ENCODE measurements around the gene EHMT1.

EHMT1 gene

GRCh38 chr9:137759649-137760321 is 141.0 kb downstream of the EHMT1 start:
- no peak overlapping the region for H3K27ac ChIP-seq (ENCODE audit: insufficient read depth in 1 of 2, low read depth in 1 of 2, low read length in 2 of 2, poor library complexity in 1 of 2, severe bottlenecking in 2 of 2)
- H3K4me3 ChIP-seq (ENCODE audit: control insufficient read depth in 1 of 7, extremely low read depth in 1 of 7, insufficient read depth in 4 of 7, low read depth in 2 of 7, low read length in 6 of 7), result no peak overlapping the region
- H3K27me3 ChIP-seq (replicated peaks in 2 of 5; ENCODE audit: control insufficient read depth in 4 of 5, insufficient read depth in 5 of 5, low read length in 4 of 5), result no peaks in the 10 kb centered on the region
- H3K4me1 ChIP-seq (ENCODE audit: control extremely low read depth in 1 of 4, control insufficient read depth in 4 of 4, insufficient read depth in 4 of 4, low read length in 3 of 4), result no peaks in the 10 kb centered on the region
- peaks cover 0 to 10% (median 7%) of the 10 kb centered on the region in 5 experiments for H3K9me3 ChIP-seq (ENCODE audit: control extremely low read depth in 1 of 5, control insufficient read depth in 4 of 5, insufficient read depth in 2 of 5, low read depth in 1 of 5, low read length in 4 of 5)
- ChIA-PET POLR2A (no interaction called here), CTCF (interaction anchor here (1.1 to 1.8 kb wide), 3 partner anchors 10 to 87 kb away, joined by 3 to 4 read pairs (median 3); no protein-coding TSS in a partner anchor)
- no peak for DNase-seq
- peaks cover 22 to 89% (median 71%) of the 10 kb centered on the region in 4 experiments for H3K36me3 ChIP-seq (ENCODE audit: control insufficient read depth in 4 of 4, insufficient read depth in 4 of 4, low read length in 3 of 4)
- 98% methylated on average over 18 of the region's 24 CpGs for WGBS (ENCODE audit: insufficient coverage)

GRCh38 chr9:137760426-137760825 is 141.6 kb downstream of the EHMT1 start:
- ChIA-PET POLR2A (no interaction called here), CTCF (interaction anchor here (1.5 kb wide), 1 partner anchor 87 kb away, joined by 3 read pairs; no protein-coding TSS in a partner anchor)

GRCh38 chr9:137761032-137761431 is 142.2 kb downstream of the EHMT1 start:
- ChIA-PET POLR2A (no interaction called here), CTCF (interaction anchor here (1.5 kb wide), 1 partner anchor 88 kb away, joined by 3 read pairs; no protein-coding TSS in a partner anchor)
- Histone ChIP-seq H3K27me3 (replicated peaks in 2 of 5; ENCODE audit: control insufficient read depth in 4 of 5, insufficient read depth in 5 of 5, low read length in 4 of 5) (no peaks in the 10 kb centered on the region), H3K27ac (ENCODE audit: insufficient read depth in 1 of 2, low read depth in 1 of 2, low read length in 2 of 2, poor library complexity in 1 of 2, severe bottlenecking in 2 of 2) (no peak overlapping the region), H3K4me3 (ENCODE audit: control insufficient read depth in 1 of 7, extremely low read depth in 1 of 7, insufficient read depth in 4 of 7, low read depth in 2 of 7, low read length in 6 of 7) (no peak overlapping the region), H3K4me1 (ENCODE audit: control extremely low read depth in 1 of 4, control insufficient read depth in 4 of 4, insufficient read depth in 4 of 4, low read length in 3 of 4) (no peaks in the 10 kb centered on the region), H3K9me3 (ENCODE audit: control extremely low read depth in 1 of 5, control insufficient read depth in 4 of 5, insufficient read depth in 2 of 5, low read depth in 1 of 5, low read length in 4 of 5) (no peaks in the 10 kb centered on the region), H3K36me3 (ENCODE audit: control insufficient read depth in 4 of 4, insufficient read depth in 4 of 4, low read length in 3 of 4) (peaks cover 22 to 86% (median 69%) of the 10 kb centered on the region in 4 experiments)
- peak in 1 of 3 donors; percentile 18 for DNase-seq
- 88% methylated on average over 7 of the region's 7 CpGs for WGBS (ENCODE audit: insufficient coverage)

More at GRCh38 chr9:137760426-137760825, 141.6 kb downstream of the EHMT1 start:
- H3K36me3 ChIP-seq (ENCODE audit: control insufficient read depth in 4 of 4, insufficient read depth in 4 of 4, low read length in 3 of 4), result peaks cover 22 to 87% (median 68%) of the 10 kb centered on the region in 4 experiments
- WGBS (ENCODE audit: insufficient coverage), result 100% methylated on average over 12 of the region's 12 CpGs
- no peaks in the 10 kb centered on the region for H3K27me3 ChIP-seq (replicated peaks in 2 of 5; ENCODE audit: control insufficient read depth in 4 of 5, insufficient read depth in 5 of 5, low read length in 4 of 5)
- H3K4me1 ChIP-seq (ENCODE audit: control extremely low read depth in 1 of 4, control insufficient read depth in 4 of 4, insufficient read depth in 4 of 4, low read length in 3 of 4), result no peaks in the 10 kb centered on the region
- H3K4me3 ChIP-seq (ENCODE audit: control insufficient read depth in 1 of 7, extremely low read depth in 1 of 7, insufficient read depth in 4 of 7, low read depth in 2 of 7, low read length in 6 of 7), result no peak overlapping the region
- no peak for DNase-seq
- H3K9me3 ChIP-seq (ENCODE audit: control extremely low read depth in 1 of 5, control insufficient read depth in 4 of 5, insufficient read depth in 2 of 5, low read depth in 1 of 5, low read length in 4 of 5), result peaks cover 0 to 3% (median 1%) of the 10 kb centered on the region in 5 experiments
- no peak overlapping the region for H3K27ac ChIP-seq (ENCODE audit: insufficient read depth in 1 of 2, low read depth in 1 of 2, low read length in 2 of 2, poor library complexity in 1 of 2, severe bottlenecking in 2 of 2)

- Histone ChIP-seq H3K4me3 (ENCODE audit: control insufficient read depth in 1 of 7, extremely low read depth in 1 of 7, insufficient read depth in 4 of 7, low read depth in 2 of 7, low read length in 6 of 7) (no peak overlapping the region), H3K27ac (ENCODE audit: insufficient read depth in 1 of 2, low read depth in 1 of 2, low read length in 2 of 2, poor library complexity in 1 of 2, severe bottlenecking in 2 of 2) (no peak overlapping the region), H3K9me3 (ENCODE audit: control extremely low read depth in 1 of 5, control insufficient read depth in 4 of 5, insufficient read depth in 2 of 5, low read depth in 1 of 5, low read length in 4 of 5) (no peaks in the 10 kb centered on the region), H3K36me3 (ENCODE audit: control insufficient read depth in 4 of 4, insufficient read depth in 4 of 4, low read length in 3 of 4) (peaks cover 22 to 87% (median 71%) of the 10 kb centered on the region in 4 experiments), H3K27me3 (replicated peaks in 2 of 5; ENCODE audit: control insufficient read depth in 4 of 5, insufficient read depth in 5 of 5, low read length in 4 of 5) (no peaks in the 10 kb centered on the region), H3K4me1 (ENCODE audit: control extremely low read depth in 1 of 4, control insufficient read depth in 4 of 4, insufficient read depth in 4 of 4, low read length in 3 of 4) (no peaks in the 10 kb centered on the region)
- DNase-seq, result no peak
- WGBS (ENCODE audit: insufficient coverage), result 98% methylated on average over 7 of the region's 9 CpGs
- CTCF ChIA-PET, result no interaction called here
- POLR2A ChIA-PET, result no interaction called here
Observed at GRCh38 chr9:137761793-137762192, 143.0 kb downstream of the EHMT1 start.

GRCh38 chr9:137762414-137763061 is 143.7 kb downstream of the EHMT1 start:
- H3K4me3 ChIP-seq (ENCODE audit: control insufficient read depth in 1 of 7, extremely low read depth in 1 of 7, insufficient read depth in 4 of 7, low read depth in 2 of 7, low read length in 6 of 7), result no peak overlapping the region

GRCh38 chr9:137763271-137763955 is 144.6 kb downstream of the EHMT1 start:
- no peaks in the 10 kb centered on the region for H3K4me1 ChIP-seq (ENCODE audit: control extremely low read depth in 1 of 4, control insufficient read depth in 4 of 4, insufficient read depth in 4 of 4, low read length in 3 of 4)
- H3K36me3 ChIP-seq (ENCODE audit: control insufficient read depth in 4 of 4, insufficient read depth in 4 of 4, low read length in 3 of 4), result peaks cover 22 to 82% (median 68%) of the 10 kb centered on the region in 4 experiments
- CTCF ChIA-PET, result no interaction called here
- H3K27me3 ChIP-seq (replicated peaks in 2 of 5; ENCODE audit: control insufficient read depth in 4 of 5, insufficient read depth in 5 of 5, low read length in 4 of 5), result no peaks in the 10 kb centered on the region
- no peaks in the 10 kb centered on the region for H3K9me3 ChIP-seq (ENCODE audit: control extremely low read depth in 1 of 5, control insufficient read depth in 4 of 5, insufficient read depth in 2 of 5, low read depth in 1 of 5, low read length in 4 of 5)
- 98% methylated on average over 28 of the region's 29 CpGs for WGBS (ENCODE audit: insufficient coverage)
- no peak overlapping the region for H3K27ac ChIP-seq (ENCODE audit: insufficient read depth in 1 of 2, low read depth in 1 of 2, low read length in 2 of 2, poor library complexity in 1 of 2, severe bottlenecking in 2 of 2)
- POLR2A ChIA-PET, result interaction anchor here (0.6 kb wide), 1 partner anchor 16 kb away, joined by 4 read pairs; no protein-coding TSS in a partner anchor
- no peak overlapping the region for H3K4me3 ChIP-seq (ENCODE audit: control insufficient read depth in 1 of 7, extremely low read depth in 1 of 7, insufficient read depth in 4 of 7, low read depth in 2 of 7, low read length in 6 of 7)
- no peak for DNase-seq

More at GRCh38 chr9:137762414-137763061, 143.7 kb downstream of the EHMT1 start:
- Histone ChIP-seq H3K27ac (ENCODE audit: insufficient read depth in 1 of 2, low read depth in 1 of 2, low read length in 2 of 2, poor library complexity in 1 of 2, severe bottlenecking in 2 of 2) (peak overlapping the region in 1 of 2 experiments; percentile 22), H3K36me3 (ENCODE audit: control insufficient read depth in 4 of 4, insufficient read depth in 4 of 4, low read length in 3 of 4) (peaks cover 24 to 85% (median 73%) of the 10 kb centered on the region in 4 experiments), H3K4me1 (ENCODE audit: control extremely low read depth in 1 of 4, control insufficient read depth in 4 of 4, insufficient read depth in 4 of 4, low read length in 3 of 4) (no peaks in the 10 kb centered on the region), H3K27me3 (replicated peaks in 2 of 5; ENCODE audit: control insufficient read depth in 4 of 5, insufficient read depth in 5 of 5, low read length in 4 of 5) (no peaks in the 10 kb centered on the region), H3K9me3 (ENCODE audit: control extremely low read depth in 1 of 5, control insufficient read depth in 4 of 5, insufficient read depth in 2 of 5, low read depth in 1 of 5, low read length in 4 of 5) (no peaks in the 10 kb centered on the region)
- no peak for DNase-seq
- WGBS (ENCODE audit: insufficient coverage), result 95% methylated on average over 19 of the region's 21 CpGs
- ChIA-PET POLR2A (no interaction called here), CTCF (no interaction called here)
